ENCODE measurements around the gene ZNF182. TPM values are rescaled to one million over a fixed set of nuclear protein-coding genes. Genes with fewer than 3 reads are reported as not detected.
A peak's percentile ranks its signal among the peaks of the same experiment; 100 is the strongest.

Gene ZNF182
- total RNA-seq, 1 donor from 2014 or later, result 7.0 TPM

- Mint-ChIP-seq H3K4me1 (peaks cover 20% of the 10 kb centered on the region), H3K36me3 (ENCODE audit: low read depth) (peaks cover 15% of the 10 kb centered on the region), H3K4me3 (peak overlapping the region; percentile 98), H3K9me3 (no peaks in the 10 kb centered on the region), H3K27ac (ENCODE audit: unreplicated experiment) (no peak overlapping the region), H3K27me3 (ENCODE audit: low read depth) (no peaks in the 10 kb centered on the region)
- TF ChIP-seq, protein P1, sequence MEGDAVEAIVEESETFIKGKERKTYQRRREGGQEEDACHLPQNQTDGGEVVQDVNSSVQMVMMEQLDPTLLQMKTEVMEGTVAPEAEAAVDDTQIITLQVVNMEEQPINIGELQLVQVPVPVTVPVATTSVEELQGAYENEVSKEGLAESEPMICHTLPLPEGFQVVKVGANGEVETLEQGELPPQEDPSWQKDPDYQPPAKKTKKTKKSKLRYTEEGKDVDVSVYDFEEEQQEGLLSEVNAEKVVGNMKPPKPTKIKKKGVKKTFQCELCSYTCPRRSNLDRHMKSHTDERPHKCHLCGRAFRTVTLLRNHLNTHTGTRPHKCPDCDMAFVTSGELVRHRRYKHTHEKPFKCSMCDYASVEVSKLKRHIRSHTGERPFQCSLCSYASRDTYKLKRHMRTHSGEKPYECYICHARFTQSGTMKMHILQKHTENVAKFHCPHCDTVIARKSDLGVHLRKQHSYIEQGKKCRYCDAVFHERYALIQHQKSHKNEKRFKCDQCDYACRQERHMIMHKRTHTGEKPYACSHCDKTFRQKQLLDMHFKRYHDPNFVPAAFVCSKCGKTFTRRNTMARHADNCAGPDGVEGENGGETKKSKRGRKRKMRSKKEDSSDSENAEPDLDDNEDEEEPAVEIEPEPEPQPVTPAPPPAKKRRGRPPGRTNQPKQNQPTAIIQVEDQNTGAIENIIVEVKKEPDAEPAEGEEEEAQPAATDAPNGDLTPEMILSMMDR (conservative IDR thresholded peaks at IDR 0.05), result no peak
- DNase-seq (ENCODE audit: low read depth, low spot score), result no peak
These were observed 860 bp downstream of the ZNF182 start for GRCh38 chrX:48002929-48003328.

- peak overlapping the region; percentile 65 for H3K4me3 Mint-ChIP-seq
- H3K4me1 Mint-ChIP-seq, result peaks cover 20% of the 10 kb centered on the region
- H3K27ac Mint-ChIP-seq (ENCODE audit: unreplicated experiment), result no peak overlapping the region
- H3K27me3 Mint-ChIP-seq (ENCODE audit: low read depth), result no peaks in the 10 kb centered on the region
- no peak for DNase-seq (ENCODE audit: low read depth, low spot score)
- H3K36me3 Mint-ChIP-seq (ENCODE audit: low read depth), result peaks cover 15% of the 10 kb centered on the region
- TF ChIP-seq, protein P1 (conservative IDR thresholded peaks at IDR 0.05), result no peak
- no peaks in the 10 kb centered on the region for H3K9me3 Mint-ChIP-seq
These were observed 1.5 kb downstream of the ZNF182 start for GRCh38 chrX:48002319-48002718.

- H3K36me3 Mint-ChIP-seq (ENCODE audit: low read depth), result peaks cover 15% of the 10 kb centered on the region
- no peak overlapping the region for H3K27ac Mint-ChIP-seq (ENCODE audit: unreplicated experiment)
- H3K4me3 Mint-ChIP-seq, result peak overlapping the region; percentile 49
- H3K4me1 Mint-ChIP-seq, result peaks cover 20% of the 10 kb centered on the region
- TF ChIP-seq, protein P1 (conservative IDR thresholded peaks at IDR 0.05), result no peak
- no peaks in the 10 kb centered on the region for H3K9me3 Mint-ChIP-seq
- H3K27me3 Mint-ChIP-seq (ENCODE audit: low read depth), result no peaks in the 10 kb centered on the region
- DNase-seq (ENCODE audit: low read depth, low spot score), result no peak
These were observed 2.5 kb downstream of the ZNF182 start for GRCh38 chrX:48001260-48001659.

GRCh38 chrX:47992669-47993068 lies 11.1 kb downstream of the ZNF182 start:
- TF ChIP-seq, protein P1 (conservative IDR thresholded peaks at IDR 0.05), result no peak
- Mint-ChIP-seq H3K4me3 (no peak overlapping the region), H3K9me3 (peaks cover 6% of the 10 kb centered on the region), H3K27me3 (ENCODE audit: low read depth) (no peaks in the 10 kb centered on the region), H3K4me1 (no peaks in the 10 kb centered on the region), H3K27ac (ENCODE audit: unreplicated experiment) (no peak overlapping the region), H3K36me3 (ENCODE audit: low read depth) (peaks cover 53% of the 10 kb centered on the region)
- no peak for DNase-seq (ENCODE audit: low read depth, low spot score)

- Mint-ChIP-seq H3K4me3 (no peak overlapping the region), H3K27me3 (ENCODE audit: low read depth) (no peaks in the 10 kb centered on the region), H3K4me1 (no peaks in the 10 kb centered on the region), H3K36me3 (ENCODE audit: low read depth) (peaks cover 60% of the 10 kb centered on the region), H3K9me3 (peaks cover 8% of the 10 kb centered on the region), H3K27ac (ENCODE audit: unreplicated experiment) (no peak overlapping the region)
- DNase-seq (ENCODE audit: low read depth, low spot score), result no peak
- TF ChIP-seq, protein P1 (conservative IDR thresholded peaks at IDR 0.05), result no peak
These were observed 11.8 kb downstream of the ZNF182 start for GRCh38 chrX:47992095-47992380.
